ENCODE results near the gene HYAL4.
"Not testable (repeated sequence)": the region's sequence is repeated elsewhere in the genome, so short reads cannot be mapped to it uniquely, and the experiment has no call there.

The HYAL4 gene, protein sequence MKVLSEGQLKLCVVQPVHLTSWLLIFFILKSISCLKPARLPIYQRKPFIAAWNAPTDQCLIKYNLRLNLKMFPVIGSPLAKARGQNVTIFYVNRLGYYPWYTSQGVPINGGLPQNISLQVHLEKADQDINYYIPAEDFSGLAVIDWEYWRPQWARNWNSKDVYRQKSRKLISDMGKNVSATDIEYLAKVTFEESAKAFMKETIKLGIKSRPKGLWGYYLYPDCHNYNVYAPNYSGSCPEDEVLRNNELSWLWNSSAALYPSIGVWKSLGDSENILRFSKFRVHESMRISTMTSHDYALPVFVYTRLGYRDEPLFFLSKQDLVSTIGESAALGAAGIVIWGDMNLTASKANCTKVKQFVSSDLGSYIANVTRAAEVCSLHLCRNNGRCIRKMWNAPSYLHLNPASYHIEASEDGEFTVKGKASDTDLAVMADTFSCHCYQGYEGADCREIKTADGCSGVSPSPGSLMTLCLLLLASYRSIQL

GRCh38 chr7:123844712-123845219 is at the start of gene HYAL4:
Gene HYAL4, plus strand, starts transcription at chr7:123845169. Its CDS starts 23,105 bp downstream, at chr7:123868274.
- DNase-seq (ENCODE audit: low read depth in 2 of 2): no peak

DNA sequence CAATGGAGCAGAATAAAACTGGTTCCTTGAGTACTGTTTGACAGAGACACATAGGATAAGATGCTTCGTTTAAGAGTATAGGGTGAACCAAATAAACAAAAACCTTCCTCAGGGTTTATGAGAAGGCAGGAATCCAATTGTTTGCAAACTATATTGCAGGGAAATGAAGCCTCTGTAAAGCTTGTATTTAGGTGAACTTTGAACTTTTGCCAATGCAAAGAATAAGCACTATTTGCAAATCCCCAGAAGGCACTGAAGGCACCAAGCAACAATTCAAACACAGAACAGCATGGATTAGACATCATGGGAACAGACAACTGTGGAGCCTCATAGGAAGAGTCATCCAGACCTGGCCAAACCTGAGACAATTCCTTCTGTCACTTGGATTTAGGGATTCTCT is 49.1 kb upstream of the HYAL4 start:
- DNase-seq (ENCODE audit: low read depth in 2 of 2): no peak

- no peak for DNase-seq (ENCODE audit: low read depth in 2 of 2)
Measured at GRCh38 chr7:123796568-123796967, 48.4 kb upstream of the HYAL4 start.

DNA sequence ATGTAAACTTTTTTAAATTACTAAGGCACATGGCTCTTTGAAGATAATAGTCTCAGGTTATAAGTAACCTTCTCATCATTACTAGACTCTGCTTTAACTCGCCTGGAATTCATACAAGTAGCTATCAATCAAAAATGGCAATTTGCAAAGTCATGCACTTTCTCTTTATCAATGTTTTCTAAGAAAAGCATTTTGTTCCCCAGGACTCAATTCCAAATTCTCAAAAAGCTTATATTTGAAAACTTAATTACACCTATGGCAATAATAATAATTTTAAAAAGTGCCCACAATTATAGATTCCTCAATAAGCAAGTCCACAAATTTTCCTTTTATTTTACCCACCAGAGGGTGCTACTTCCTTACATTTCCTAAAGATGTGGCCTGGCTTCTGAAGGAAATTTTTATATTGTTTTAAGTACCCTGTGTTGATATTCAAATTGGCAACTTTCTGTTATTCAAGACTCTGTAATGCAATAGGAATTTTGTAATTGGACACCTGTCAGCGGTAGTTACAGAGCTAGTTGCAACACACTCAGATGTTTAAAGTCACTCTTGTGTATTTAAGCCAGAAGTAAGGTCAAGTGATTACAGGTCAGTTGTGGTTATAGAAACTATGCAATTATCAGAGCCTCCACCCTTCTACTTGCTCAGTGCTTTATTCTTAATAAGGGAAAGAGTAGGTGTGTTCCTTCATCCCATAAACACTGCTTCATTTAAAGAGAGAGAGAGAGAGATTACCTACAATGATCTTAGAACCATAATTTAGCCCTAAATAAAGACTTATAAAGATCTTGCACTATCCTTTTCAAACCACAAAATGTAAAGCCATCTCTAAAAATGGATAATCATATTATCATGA is 47.1 kb upstream of the HYAL4 start:
- DNase-seq (ENCODE audit: low read depth in 2 of 2): no peak

- no peak for DNase-seq (ENCODE audit: low read depth in 2 of 2)
Measured at GRCh38 chr7:123798532-123799188, 46.3 kb upstream of the HYAL4 start.

- DNase-seq (ENCODE audit: low read depth in 2 of 2): no peak
Measured at GRCh38 chr7:123802249-123802648, 42.7 kb upstream of the HYAL4 start.

DNA sequence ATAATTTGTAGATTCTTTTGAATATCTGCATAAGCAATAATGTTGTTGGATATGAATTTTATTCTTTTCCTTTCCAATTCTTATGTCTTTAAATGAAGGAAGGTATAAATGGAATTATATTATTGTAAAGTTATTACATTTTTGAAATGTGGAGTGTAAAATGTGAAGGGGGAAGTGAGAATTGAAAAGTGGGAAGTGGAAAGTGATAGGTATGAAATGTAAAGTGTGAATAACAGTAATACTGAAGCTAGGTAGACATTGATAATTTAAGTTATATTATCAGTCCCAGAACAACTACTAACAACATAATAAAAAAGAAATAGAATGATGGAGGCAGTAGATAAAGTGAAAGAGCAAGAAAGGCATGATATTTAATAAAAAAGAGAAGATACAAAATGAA is 39.7 kb upstream of the HYAL4 start:
- DNase-seq (ENCODE audit: low read depth in 2 of 2): no peak

- no peak for DNase-seq (ENCODE audit: low read depth in 2 of 2)
Measured at GRCh38 chr7:123809471-123809870, 35.5 kb upstream of the HYAL4 start.

- no peak for DNase-seq (ENCODE audit: low read depth in 2 of 2)
Measured at GRCh38 chr7:123811056-123811455, 33.9 kb upstream of the HYAL4 start.

GRCh38 chr7:123816916-123817315 is 28.1 kb upstream of the HYAL4 start:
- no peak for DNase-seq (ENCODE audit: low read depth in 2 of 2)

GRCh38 chr7:123819001-123819400 is 26.0 kb upstream of the HYAL4 start:
- no peak for DNase-seq (ENCODE audit: low read depth in 2 of 2)

DNA sequence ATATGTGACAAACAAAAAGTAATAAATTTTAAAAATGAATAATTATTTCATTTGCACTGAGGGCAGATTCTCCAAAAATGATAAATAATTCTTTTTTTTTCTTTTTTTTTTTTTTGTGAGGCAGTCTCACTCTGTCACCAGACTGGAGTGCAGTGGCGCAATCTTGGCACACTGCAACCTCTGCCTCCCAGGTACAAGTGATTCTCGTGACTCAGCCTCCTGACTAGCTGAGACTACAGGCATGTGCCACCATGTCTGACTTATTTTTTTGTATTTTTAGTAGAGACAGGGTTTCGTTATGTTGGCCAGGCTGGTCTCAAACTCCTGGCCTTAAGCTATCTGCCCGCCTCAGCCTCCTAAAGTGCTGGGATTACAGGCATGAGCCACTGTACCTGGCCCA is 25.2 kb upstream of the HYAL4 start:
- not testable (repeated sequence) for DNase-seq (ENCODE audit: low read depth in 2 of 2)

GRCh38 chr7:123820864-123821263 is 24.1 kb upstream of the HYAL4 start:
- no peak for DNase-seq (ENCODE audit: low read depth in 2 of 2)

DNA sequence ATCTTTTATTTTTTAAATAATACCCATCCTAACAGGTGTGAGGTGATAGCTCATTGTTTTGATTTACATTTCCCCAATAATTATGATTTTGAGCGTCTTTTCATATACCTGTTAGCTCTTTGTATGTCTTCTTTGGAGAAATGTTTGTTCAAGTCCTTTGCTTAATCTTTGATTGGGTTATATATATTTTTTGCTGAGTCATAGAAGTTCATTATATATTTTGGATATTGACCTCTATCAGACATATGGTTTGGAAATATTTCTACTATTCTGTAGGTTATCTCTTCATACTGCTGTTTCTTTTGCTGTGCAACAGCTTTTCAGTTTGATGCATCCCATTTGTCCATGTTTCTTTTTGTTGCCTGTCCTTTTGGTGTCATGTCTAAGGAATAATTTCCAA is 23.6 kb upstream of the HYAL4 start:
- DNase-seq (ENCODE audit: low read depth in 2 of 2): no peak

DNA sequence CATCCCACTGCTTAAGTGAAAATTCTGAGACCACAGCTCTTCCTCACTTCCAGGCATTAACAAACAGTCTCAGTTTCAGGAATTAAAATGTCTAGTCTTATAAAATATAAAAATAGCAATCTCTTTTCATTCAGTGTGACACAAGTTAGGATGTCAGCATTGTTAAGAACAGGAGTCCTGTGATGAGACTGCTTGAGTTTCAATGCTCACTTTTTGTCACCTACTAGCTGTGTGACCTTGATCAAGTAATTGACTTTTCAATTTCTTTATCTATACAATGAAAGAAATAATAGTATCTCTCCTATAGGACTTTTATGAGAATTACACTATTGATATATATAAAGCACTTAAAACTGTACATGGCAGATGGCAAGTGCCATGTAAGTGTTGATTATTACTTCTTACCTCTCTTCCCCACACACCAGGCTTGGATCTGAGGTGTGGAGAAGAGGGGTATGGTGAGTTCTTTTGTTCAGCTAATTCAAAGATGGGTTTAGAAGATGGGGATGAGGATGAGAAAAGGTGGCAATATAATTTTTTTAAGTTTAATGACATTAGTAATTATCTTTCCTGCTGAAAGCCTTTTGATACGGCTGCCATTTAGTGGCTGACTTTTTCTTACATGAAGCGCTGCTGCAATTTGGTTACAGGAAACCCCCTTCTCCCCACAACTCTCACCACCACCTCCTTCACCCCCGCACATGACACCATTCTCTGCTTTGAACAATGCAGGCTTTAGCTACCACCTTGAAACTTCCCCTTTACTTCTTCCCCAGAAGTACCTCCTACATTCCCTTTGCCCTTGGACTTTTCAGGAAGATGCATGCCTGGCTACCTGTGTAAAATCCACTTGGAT is 20.8 kb upstream of the HYAL4 start:
- DNase-seq (ENCODE audit: low read depth in 2 of 2): no peak

DNA sequence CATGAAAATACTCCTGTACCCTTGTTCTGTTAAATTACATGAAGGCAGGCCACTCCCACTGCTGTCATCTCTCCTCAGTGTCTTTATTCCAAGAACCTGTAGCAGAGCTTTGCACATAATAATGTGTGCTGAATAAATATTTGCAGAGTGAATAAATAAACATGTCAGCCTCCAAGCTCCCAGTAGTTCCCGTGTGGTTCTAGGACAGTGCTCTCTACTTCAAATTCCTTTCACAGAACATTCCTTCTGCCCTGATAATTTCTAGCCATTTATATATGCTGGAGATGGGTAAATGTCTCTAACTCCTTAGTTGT is 20.3 kb upstream of the HYAL4 start:
- DNase-seq (ENCODE audit: low read depth in 2 of 2): no peak

DNA sequence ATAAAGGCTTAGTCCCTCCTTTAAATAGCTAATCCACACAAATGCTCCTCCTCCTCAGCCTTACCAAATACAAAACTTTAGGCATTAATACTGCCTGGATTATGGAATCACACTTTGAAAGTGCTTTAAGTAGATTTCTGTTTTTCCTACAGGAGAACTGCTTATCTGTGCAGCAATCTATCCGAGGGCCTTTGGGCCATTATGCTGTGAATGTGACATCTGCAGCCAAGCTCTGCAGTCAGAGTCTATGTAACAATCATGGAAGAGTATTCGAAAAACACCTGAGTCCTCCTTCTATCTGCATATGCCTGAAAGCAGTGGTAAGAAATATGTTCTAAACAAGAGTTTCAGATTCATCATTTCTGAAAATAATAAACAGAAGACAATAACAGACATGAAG is 16.2 kb upstream of the HYAL4 start:
- no peak for DNase-seq (ENCODE audit: low read depth in 2 of 2)

DNA sequence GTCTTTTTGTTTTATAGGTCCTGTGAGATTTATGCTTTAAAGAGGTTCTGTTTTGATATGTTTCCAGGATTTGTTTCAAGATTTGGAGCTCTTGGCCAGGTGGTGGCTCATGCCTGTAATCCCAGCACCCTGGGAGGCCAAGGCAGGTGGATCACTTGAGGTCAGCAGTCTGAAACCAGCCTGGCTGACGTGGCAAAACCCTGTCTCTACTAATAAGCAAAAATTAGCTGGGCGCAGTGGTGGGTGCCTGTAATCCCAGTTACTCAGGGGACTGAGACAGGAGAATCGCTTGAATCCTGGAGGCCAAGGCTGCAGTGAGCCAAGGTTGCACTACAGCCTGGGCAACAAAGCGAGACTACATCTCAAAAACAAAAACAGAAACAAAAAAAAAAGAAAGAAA is 8.3 kb upstream of the HYAL4 start:
- no peak for DNase-seq (ENCODE audit: low read depth in 2 of 2)

- DNase-seq (ENCODE audit: low read depth in 2 of 2): not testable (repeated sequence)
Measured at GRCh38 chr7:123839106-123839505, 5.9 kb upstream of the HYAL4 start.

- DNase-seq (ENCODE audit: low read depth in 2 of 2): not testable (repeated sequence)
Measured at GRCh38 chr7:123844142-123844541, 827 bp upstream of the HYAL4 start.

DNA sequence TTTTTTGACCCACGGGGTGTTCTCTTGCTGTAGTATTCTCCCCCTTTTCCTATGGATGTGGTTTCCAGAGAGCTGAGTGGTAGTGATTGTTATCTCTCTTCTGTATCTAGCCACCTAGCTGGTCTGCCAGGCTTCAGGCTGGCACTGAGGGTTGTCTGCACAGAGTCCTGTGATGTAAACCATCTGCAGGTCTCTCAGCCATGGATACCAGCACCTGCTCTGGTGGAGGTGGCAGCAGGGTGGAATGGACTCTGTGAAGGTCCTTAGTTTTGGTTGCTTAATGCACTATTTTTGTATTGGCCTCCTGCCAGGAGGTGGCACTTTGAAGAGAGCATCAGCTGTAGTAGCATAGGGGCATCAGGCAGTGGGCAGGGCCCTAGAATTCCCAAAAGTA is 851 bp downstream of the HYAL4 start:
- DNase-seq (ENCODE audit: low read depth in 2 of 2): no peak

All from stimulated activated CD8-positive, alpha-beta memory T cell treated with anti-CD3 and anti-CD28 coated beads, Interleukin-7, amount 100 ng/mL, for 1 hour (primary cell).